ENCODE data around the gene PGM2.
"Not testable (repeated sequence)": the region's sequence is repeated elsewhere in the genome, so short reads cannot be mapped to it uniquely, and the experiment has no call there.

PGM2 gene

GRCh38 chr4:37826295-37827029 is at the start of gene PGM2:
Gene PGM2 (plus strand): TSS chr4:37826686. CDS start chr4:37826733, 47 bp downstream.
- peak; percentile 82 for DNase-seq

- no peak for DNase-seq
Measured at GRCh38 chr4:37779896-37780295, 46.6 kb upstream of the PGM2 start.

- no peak for DNase-seq
Measured at GRCh38 chr4:37780444-37781130, 45.9 kb upstream of the PGM2 start.

- DNase-seq = no peak
Measured at GRCh38 chr4:37781131-37781455, 45.4 kb upstream of the PGM2 start.

GRCh38 chr4:37786267-37786666 is 40.2 kb upstream of the PGM2 start:
- not testable (repeated sequence) for DNase-seq

- not testable (repeated sequence) for DNase-seq
Measured at GRCh38 chr4:37787883-37788460, 38.5 kb upstream of the PGM2 start.

GRCh38 chr4:37788819-37789218 is 37.7 kb upstream of the PGM2 start:
- no peak for DNase-seq

GRCh38 chr4:37792241-37792640 is 34.2 kb upstream of the PGM2 start:
- no peak for DNase-seq

GRCh38 chr4:37793562-37793961 is 32.9 kb upstream of the PGM2 start:
- no peak for DNase-seq

GRCh38 chr4:37794056-37794455 is 32.4 kb upstream of the PGM2 start:
- no peak for DNase-seq

GRCh38 chr4:37795581-37796195 is 30.8 kb upstream of the PGM2 start:
- DNase-seq = no peak

- DNase-seq = no peak
Measured at GRCh38 chr4:37797374-37797773, 29.1 kb upstream of the PGM2 start.

- DNase-seq = no peak
Measured at GRCh38 chr4:37797923-37798322, 28.6 kb upstream of the PGM2 start.

GRCh38 chr4:37798616-37799015 is 27.9 kb upstream of the PGM2 start:
- no peak for DNase-seq

GRCh38 chr4:37799941-37800554 is 26.4 kb upstream of the PGM2 start:
- no peak for DNase-seq

GRCh38 chr4:37802068-37802666 is 24.3 kb upstream of the PGM2 start:
- DNase-seq = peak; percentile 75

- peak; percentile 58 for DNase-seq
Measured at GRCh38 chr4:37803348-37803973, 23.0 kb upstream of the PGM2 start.

- DNase-seq = no peak
Measured at GRCh38 chr4:37805091-37805490, 21.4 kb upstream of the PGM2 start.

GRCh38 chr4:37812713-37813112 is 13.8 kb upstream of the PGM2 start:
- no peak for DNase-seq

GRCh38 chr4:37815591-37815990 is 10.9 kb upstream of the PGM2 start:
- no peak for DNase-seq

GRCh38 chr4:37816006-37816405 is 10.5 kb upstream of the PGM2 start:
- DNase-seq = no peak

GRCh38 chr4:37816719-37817118 is 9.8 kb upstream of the PGM2 start:
- DNase-seq = no peak

Data from midbrain (tissue), 1 donor.